Ishikawa (cell line): ENCODE data around the gene SDHB.

Experiments used
- CEBPB ChIP-seq: IDR thresholded peaks from 2 replicates; pipeline ENCODE4 v1.6.1; 2012
- CREB1 ChIP-seq: IDR thresholded peaks from 2 replicates; pipeline ENCODE4 v1.6.1; 2012; ENCODE audit warnings: low read depth
- EGR1 ChIP-seq: IDR thresholded peaks from 2 replicates; pipeline ENCODE4 v1.6.1; 2012
- EP300 ChIP-seq: IDR thresholded peaks from 2 replicates; pipeline ENCODE4 v1.6.1; 2012; ENCODE audit warnings: borderline replicate concordance
- FOXM1 ChIP-seq: IDR thresholded peaks from 2 replicates; pipeline ENCODE4 v1.6.1; 2012; ENCODE audit warnings: low read depth, borderline replicate concordance
- MAX ChIP-seq: IDR thresholded peaks from 2 replicates; pipeline ENCODE4 v1.6.1; 2012
- NFIC ChIP-seq: IDR thresholded peaks from 2 replicates; pipeline ENCODE4 v1.6.1; 2012
- RAD21 ChIP-seq: IDR thresholded peaks from 2 replicates; pipeline ENCODE4 v1.6.1; 2012; ENCODE audit warnings: low read depth
- REST ChIP-seq: IDR thresholded peaks from 2 replicates; pipeline ENCODE4 v1.6.1; 2012; ENCODE audit warnings: low read depth, mild to moderate bottlenecking
- TAF1 ChIP-seq: IDR thresholded peaks from 2 replicates; pipeline ENCODE4 v1.6.1; 2012; ENCODE audit warnings: low read depth, mild to moderate bottlenecking
- TCF12 ChIP-seq: IDR thresholded peaks from 2 replicates; pipeline ENCODE4 v1.6.1; 2012; ENCODE audit warnings: low read depth
- TEAD4 ChIP-seq: IDR thresholded peaks from 2 replicates; pipeline ENCODE4 v1.6.1; 2012
- USF1 ChIP-seq: IDR thresholded peaks from 2 replicates; pipeline ENCODE4 v1.6.1; 2012
- YY1 ChIP-seq: IDR thresholded peaks from 2 replicates; pipeline ENCODE4 v1.6.1; 2012; ENCODE audit warnings: low read depth
- ZBTB7A ChIP-seq: IDR thresholded peaks from 2 replicates; pipeline ENCODE4 v1.6.1; 2012; ENCODE audit warnings: low read depth

SDHB gene

GRCh38 chr1:17095141-17095540 is 41.3 kb upstream of the SDHB start:
- TF ChIP-seq YY1, result no peak
- TF ChIP-seq CREB1, result no peak
- TF ChIP-seq ZBTB7A, result no peak
- no peak for TF ChIP-seq EP300
- no peak for TF ChIP-seq USF1
- no peak for TF ChIP-seq CEBPB

- no peak for TF ChIP-seq TCF12
- TF ChIP-seq RAD21, result no peak
- no peak for TF ChIP-seq CREB1
- TF ChIP-seq FOXM1, result no peak
- TF ChIP-seq ZBTB7A, result no peak
- no peak for TF ChIP-seq NFIC
- no peak for TF ChIP-seq TAF1
- TF ChIP-seq REST, result no peak
- no peak for TF ChIP-seq CEBPB
- no peak for TF ChIP-seq TEAD4
- no peak for TF ChIP-seq EP300
Observed at GRCh38 chr1:17094664-17095063, 40.8 kb upstream of the SDHB start.

- TF ChIP-seq MAX (no peak), EP300 (no peak), NFIC (no peak), TEAD4 (no peak), RAD21 (no peak), FOXM1 (no peak), YY1 (no peak), EGR1 (no peak), TCF12 (no peak)
Observed at GRCh38 chr1:17093822-17094393, 40.1 kb upstream of the SDHB start.

GRCh38 chr1:17091252-17091651 is 37.4 kb upstream of the SDHB start:
- TF ChIP-seq USF1 (no peak), TAF1 (no peak), RAD21 (no peak), CREB1 (no peak), EP300 (no peak), TCF12 (no peak), TEAD4 (no peak), CEBPB (no peak), FOXM1 (no peak), NFIC (no peak)

GRCh38 chr1:17089506-17089905 is 35.7 kb upstream of the SDHB start:
- TF ChIP-seq TEAD4, result no peak
- TF ChIP-seq EP300, result no peak
- TF ChIP-seq USF1, result no peak
- no peak for TF ChIP-seq ZBTB7A
- TF ChIP-seq FOXM1, result no peak
- no peak for TF ChIP-seq RAD21
- no peak for TF ChIP-seq REST
- no peak for TF ChIP-seq CEBPB
- TF ChIP-seq YY1, result no peak
- no peak for TF ChIP-seq NFIC
- TF ChIP-seq CREB1, result no peak
- TF ChIP-seq MAX, result no peak
- TF ChIP-seq EGR1, result no peak
- no peak for TF ChIP-seq TCF12
- TF ChIP-seq TAF1, result no peak

- no peak for TF ChIP-seq FOXM1
- no peak for TF ChIP-seq YY1
- no peak for TF ChIP-seq TAF1
- TF ChIP-seq RAD21, result no peak
- no peak for TF ChIP-seq CREB1
- no peak for TF ChIP-seq REST
- no peak for TF ChIP-seq ZBTB7A
- no peak for TF ChIP-seq USF1
- no peak for TF ChIP-seq CEBPB
- TF ChIP-seq TEAD4, result no peak
- TF ChIP-seq MAX, result no peak
- TF ChIP-seq EP300, result no peak
- no peak for TF ChIP-seq EGR1
Observed at GRCh38 chr1:17086751-17087150, 32.9 kb upstream of the SDHB start.
